ENCODE measurements around the gene MFN1. TPM values are rescaled to one million over a fixed set of nuclear protein-coding genes. Genes with fewer than 3 reads are reported as not detected.
"Not testable (repeated sequence)": the region's sequence is repeated elsewhere in the genome, so short reads cannot be mapped to it uniquely, and the experiment has no call there.

MFN1 gene
- total RNA-seq = 53.6 and 58.7 TPM in 2 replicates

DNA sequence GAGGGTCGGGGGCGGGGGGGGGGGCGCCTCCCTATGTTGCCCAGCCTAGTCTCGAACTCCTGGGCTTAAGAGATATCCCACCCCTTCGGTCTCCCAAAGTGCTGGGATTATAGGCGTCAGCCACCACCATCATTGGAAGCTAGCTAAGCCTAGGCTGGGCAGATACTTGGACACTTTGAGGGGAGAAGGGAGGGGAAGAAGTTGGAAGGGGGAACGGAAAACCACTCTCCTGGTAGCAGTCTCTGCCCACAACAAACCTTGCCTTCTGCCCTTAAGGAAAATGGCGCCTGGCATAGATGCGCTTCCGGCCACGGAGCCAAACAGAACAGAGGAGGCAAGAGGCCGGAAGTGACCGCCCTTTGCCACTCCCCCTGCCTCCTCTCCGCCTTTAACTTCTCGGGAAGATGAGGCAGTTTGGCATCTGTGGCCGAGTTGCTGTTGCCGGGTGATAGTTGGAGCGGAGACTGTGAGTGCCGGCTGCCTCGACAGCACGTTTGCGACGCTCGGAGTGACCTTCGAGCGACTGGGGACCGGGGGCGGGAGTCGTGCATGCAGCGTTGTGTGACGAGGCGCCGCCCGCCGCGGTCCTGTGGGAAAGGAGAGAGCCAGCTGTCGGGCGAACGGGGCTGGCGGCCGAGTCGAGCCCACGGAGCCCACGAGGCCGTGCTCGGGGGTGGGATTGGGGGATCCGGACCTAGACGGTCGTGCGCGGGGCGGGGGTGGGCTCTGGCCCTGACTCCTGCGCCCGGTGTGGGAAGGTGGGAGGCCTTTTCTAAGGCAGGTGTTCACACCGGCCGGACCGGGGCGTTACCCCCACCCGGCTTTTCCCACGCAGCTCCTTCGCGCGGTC, at the start of gene MFN1:
Gene MFN1, plus strand, starts transcription at position 365 of the 850 bp plus-strand sequence. CDS start 1,143 bp downstream, outside the sequence.
- DNase-seq = peak; percentile 97

DNA sequence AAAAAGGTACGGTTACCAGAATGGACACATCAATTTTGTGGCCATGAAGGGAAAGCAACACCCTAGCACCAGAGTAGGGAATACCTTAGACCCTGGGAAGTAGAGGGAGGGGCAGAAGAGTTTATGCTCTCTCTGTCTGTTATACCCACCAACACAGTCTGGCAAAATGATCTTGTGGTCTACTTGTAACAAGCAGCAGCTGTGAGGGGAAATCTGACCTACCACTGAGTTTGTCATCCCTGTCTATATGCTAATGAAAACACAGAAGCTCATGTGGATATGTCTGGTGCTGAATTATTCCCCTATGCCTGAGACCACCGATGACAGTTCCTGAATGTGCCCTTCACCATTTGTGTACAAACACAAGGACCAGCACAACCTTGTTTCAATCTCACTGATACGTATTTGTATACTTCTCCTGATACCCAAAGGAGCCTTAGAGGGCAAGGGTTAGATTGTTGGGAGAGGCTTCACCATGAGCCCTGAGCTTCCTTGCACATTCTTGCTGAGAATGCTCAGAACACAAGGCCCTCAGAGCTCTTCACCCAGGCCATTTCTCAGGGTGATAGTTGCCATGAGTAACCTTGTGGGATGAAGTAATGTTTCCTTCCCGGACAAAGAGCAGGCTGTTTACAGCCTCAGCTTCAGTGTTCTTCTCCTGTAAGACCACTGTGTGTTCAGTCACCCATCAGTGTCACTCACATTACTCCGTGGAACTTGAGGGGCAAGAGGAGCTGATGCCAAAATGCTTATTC, 49.4 kb upstream of the MFN1 start:
- DNase-seq = peak; percentile 30

DNA sequence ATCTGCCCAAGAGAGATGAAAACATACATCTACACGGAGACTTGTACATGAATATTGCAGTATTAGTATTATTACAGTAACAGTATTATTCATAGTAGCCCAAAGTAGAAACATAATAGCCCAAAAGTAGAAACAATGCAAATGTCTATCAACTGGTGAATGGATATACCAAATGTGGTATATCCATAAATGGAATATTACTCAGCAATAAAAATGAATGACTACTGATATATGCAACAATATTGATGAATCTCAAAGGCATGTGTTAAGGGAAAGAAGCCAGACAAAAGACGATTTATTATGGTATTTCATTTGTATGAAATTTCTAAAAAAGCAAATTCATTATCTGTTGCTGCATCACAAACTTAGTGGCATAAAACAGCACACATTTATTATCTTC, 48.2 kb upstream of the MFN1 start:
- DNase-seq = no peak

DNA sequence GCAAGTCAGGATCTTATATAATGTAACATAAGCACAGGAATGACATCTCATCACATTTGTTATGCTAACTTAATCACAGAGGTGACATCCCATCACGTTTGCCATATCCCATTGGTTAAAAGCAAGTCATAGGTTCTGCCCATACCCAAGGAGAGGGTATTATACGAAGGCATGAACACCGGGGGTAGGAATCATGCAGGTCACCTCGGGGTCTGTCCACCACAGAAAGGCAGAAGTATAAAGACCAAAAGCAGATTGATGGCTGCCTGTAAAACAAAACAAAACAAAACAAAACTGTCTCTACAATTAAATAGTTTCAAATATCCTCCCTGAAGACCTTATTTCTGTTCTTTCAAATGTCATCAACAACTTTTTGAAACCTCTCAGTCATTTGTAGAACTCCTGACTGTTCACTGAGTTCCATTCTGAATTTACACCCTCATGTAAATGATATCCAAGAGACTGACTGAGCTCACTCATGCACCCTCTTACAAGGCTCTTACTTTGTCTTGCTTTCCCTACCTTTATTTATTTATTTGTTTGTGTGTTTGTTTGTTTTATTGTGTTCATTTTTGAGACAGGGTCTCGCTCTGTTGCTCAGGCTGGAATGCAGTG, 47.4 kb upstream of the MFN1 start:
- no peak for DNase-seq

DNA sequence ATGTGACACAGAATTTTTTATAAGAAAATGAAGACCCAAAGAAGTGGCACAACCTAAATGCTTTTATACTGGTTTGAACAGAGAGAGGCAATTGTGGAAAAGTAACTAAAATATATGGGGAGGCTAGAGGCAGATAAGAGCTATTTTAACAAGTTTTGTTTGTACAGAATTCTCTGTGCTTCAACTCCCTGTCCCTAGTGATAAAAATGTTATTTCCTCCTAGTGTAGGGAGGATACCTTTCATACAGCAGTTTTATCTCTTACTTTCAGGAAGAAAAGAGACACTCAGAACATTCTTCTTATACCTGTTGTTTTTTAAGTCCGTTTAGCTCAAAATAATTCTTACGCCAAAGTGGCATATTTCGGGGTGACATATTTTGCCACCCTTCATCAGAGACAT, 45.9 kb upstream of the MFN1 start:
- no peak for DNase-seq

DNA sequence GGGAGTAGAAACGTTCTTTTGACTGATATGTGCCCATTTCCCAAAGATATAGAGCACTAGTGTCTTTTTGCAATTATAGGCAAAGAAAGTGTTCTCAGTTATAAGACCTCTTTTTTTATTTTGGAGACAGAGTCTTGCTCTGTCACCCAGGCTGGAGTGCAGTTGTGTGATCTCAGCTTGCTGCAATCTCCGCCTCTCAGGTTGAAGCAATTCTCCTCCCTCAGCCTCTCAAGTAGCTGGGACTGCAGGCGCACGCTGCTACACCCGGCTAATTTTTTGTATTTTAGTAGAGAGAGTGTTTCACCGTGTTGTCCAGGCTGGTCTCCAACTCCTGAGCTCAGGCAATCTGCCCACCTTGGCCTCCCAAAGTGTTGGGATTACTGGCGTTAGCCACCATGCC, 45.4 kb upstream of the MFN1 start:
- DNase-seq = no peak

DNA sequence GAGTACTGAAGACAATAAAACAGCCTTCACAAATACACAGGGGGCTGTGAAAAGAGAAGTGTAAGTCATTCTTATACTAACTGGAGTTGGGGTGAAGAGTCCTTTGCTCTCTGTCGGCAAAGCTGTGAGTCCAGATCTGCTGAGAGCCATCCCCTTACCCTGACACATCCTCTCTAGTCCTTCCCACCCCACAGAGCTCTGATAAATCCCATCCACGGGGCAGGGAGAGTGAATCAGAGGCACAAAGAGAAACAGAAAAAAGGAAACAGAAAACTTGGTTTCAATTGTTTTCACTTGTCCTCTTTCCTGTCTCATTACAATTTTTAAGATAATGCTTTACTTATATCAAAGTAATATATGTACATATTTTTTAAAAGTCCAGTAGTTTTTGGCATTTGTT, 42.9 kb upstream of the MFN1 start:
- no peak for DNase-seq

DNA sequence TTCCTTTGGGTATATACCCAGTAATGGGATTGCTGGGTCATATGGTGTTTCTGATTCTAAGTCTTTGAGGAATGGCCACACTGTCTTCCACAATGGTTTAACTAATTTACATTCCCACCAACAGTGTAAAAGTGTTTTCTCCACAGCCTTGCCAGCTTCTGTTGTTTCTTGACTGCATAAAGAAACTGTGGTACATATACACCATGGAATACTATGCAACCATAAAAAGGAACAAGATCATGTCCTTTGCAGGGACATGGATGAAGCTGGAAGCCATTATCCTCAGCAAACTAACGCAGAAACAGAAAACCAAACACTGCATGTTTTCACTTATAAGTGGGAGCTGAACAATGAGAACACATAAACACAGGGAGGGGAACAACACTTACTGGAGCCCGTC, 40.1 kb upstream of the MFN1 start:
- DNase-seq = not testable (repeated sequence)

DNA sequence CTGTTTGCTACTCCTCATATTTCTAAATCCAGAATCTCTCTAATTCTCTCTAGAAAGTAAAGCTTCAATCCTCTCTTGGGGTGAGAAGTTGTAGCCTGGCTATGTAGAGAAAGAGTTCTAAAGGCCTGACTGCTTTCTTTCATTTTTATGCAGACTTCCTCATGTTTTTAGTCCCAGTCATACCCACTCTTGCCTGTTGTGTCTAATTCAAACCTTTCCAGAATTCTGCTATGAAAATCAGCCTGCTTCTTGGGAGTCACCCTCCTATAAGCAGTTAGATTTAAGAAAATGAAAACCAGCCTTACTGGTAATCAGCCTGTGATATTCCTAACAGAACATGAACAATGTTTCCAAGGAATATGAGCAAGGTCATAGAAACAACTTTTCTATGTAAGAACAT, 39.5 kb upstream of the MFN1 start:
- DNase-seq = no peak

DNA sequence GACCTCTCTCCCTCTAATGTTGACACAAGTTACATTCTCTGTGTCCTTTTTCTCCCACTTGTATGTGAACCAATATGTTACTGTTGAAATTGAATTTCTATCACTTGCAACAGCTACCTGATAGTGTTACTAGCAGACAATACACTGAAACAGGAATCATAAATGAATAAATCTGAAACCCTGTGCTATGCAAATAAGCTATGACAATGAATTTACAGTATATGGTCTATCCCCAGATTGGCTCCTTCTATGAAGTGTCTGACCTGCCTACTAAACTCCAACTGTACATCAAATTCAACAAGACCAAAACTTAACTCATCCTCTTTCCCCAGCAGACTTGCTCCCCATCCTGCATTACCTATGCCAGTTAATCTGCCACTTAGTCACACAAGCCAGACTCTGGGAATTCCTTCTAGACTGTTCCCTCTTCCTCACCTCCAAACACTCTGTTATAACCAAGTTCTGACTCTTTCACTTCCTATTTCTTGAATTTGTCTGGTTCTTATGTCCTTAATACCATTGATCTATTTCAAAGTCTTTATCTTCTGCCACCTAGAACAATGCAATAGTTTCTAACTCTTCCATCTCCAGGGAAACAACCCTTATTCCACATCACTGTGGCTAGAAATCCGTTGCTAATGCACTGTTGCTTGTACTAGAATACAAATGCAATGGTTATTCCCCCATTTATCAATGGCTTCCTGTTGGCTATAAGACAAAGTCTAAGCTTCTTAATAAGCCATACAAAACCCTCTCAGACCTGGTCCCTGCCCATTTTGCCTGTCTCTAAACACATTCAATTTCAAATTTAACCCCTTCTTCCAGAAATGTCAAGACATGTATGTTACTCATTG, 38.1 kb upstream of the MFN1 start:
- no peak for DNase-seq

DNA sequence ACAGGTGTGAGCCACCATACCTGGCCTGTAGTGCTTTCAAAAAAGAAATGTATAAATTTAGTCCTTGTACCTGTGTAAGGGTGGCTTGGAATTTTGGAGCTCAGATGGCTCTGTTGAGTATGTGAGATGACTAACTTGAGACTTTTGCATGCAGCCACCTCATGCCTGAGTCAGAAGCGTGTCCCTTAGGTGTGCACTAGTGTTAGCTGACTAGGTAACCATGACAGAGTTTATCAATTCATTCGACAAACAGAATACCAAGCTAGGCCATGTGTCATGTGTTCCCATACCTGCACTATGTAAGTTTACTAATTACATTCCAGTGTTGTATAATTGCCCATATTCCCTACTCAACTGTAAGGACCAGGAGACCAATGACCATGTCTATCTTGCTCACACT, 28.6 kb upstream of the MFN1 start:
- no peak for DNase-seq

DNA sequence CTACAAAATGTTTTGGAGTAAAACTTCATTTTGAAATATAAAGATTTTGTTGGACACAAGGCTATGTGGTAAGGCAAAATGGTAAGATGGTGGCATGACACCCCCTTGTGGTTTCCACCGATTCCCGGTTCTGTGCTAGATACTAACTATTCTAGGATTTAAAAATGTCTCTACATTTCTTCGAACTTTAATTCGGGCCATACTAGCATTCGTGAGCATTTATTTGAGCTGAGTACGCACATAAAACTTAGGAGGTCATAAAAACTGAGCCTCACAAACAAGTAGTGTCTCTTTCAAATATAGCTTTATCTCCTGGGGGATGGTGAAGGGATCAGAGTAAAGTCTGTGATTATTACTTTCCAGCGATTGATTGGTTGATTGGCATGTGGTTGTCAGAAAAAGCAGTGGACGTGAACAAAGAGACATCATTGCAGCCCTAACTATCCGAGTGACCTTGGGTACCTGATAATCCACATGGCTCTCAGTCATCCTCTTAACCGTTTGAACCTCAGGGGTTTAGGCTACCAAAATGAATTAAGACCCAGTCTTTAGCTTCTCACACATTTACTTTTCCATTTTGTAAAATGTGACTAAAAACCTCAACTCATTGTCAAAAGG, 25.7 kb upstream of the MFN1 start:
- DNase-seq = peak; percentile 78

DNA sequence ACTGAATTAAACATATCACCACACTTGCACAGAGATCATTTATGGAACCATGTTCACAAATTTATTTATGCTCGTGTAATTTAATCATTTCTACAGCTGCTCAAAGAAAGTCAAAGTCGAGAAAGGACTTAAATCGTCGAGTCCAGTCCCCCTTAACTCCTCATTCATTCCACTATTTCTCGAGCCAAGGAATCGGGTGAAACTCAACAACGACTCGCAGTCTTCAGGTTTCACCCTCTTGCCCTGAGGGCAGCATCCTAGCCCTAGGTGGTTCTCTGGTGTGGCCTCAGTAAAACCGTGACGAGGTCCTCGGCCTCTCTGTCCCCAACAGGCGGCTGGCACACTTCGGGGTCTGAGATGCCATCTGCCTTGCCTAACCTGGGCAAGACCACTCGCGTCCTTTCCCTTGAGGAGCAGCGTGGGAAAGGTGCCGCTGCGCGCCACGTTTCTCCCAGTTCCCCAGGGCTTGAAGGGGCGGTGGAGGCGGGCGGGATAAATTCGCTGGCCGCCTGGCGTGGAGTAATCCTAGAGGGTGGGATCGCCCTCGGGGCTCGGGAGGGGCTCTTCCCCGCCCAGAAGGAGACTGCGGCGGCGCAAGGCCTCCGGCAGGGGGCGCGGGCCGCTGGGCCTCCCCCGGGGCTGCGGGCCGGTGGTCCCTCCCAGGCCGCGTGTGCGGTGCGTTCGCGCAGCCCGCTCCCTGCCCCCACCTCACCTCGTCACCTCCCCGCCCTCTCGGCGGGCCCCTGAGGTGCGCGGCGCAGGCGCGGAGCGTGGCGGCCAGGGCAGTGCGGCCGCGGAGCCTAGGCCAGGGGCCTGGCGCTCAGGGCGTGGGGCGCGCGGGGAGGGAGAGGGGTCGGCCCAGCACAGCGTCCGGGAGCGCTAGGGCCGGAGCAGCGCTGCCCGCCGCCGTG, 25.0 kb upstream of the MFN1 start, which contains the start of gene ZNF639:
Gene ZNF639, plus strand, starts transcription at position 746 of the 911 bp plus-strand sequence. CDS start 5,263 bp downstream, outside the sequence.
- peak; percentile 92 for DNase-seq

DNA sequence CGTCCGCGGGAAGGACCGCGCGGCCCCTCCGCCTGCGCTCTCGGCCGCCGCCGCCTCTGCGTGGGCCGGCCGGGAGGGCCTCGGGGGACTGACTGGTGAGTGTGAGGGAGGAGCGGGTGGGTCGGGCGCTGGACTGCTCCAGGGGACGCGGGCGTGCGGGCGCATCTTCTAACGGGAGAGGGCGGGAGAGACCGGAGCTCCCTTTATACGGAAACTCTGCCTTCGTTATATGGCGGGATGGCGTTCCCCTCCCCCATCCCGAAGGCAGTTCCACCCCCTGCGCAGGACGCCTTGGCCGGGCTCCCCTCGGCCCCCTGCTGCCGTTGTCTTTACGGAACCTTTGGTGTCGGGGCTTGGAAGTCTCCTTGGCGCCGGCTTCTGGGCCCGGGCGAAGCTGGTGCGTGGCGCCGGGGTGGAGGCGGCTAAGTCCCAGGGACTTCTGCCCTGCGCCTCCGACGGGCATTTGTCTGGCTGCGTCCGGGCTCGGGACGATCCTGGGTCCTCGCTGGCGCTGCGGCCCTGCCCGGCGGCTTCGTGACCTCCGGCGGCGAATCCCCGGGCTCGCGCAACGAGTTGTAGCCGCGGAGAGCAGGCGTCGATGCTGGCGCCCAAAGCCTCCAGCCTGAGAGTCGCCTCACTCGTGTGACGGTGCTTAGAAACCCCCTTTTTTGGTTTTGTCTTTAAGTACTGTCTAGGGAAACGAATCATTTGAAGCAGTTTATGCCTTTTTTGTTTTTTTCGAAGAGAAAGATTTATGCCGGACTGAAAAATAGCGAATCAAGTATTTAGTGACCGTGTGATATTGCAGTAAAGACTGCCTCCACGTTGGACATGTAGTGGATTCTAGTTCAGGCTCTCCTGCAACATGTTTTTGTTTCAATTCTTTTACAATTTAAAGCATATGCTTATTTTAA, 24.1 kb upstream of the MFN1 start:
- DNase-seq = peak; percentile 70

DNA sequence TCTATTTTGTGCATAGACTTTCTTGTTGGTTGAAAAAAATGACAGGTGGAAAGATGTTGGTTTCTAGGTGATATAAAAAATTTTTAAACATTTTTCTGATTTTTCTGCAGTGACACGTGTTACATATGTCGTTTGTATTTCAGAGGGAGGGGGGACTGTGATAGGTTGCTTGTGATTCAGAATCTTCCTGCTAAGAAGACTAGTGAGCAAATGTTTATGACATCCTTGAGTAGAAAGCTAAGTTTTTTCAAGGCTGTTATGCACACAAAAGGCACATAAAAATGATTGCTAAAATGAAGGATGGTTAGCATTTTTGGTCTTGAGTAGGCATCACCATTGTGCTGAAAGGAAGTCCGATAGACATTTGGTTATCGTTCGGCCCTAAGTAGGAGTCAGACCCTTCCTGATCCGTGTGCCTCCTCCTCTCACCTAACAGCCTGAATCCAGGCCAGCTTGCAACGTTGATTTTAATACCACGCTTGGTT, 23.2 kb upstream of the MFN1 start:
- DNase-seq = peak; percentile 53

DNA sequence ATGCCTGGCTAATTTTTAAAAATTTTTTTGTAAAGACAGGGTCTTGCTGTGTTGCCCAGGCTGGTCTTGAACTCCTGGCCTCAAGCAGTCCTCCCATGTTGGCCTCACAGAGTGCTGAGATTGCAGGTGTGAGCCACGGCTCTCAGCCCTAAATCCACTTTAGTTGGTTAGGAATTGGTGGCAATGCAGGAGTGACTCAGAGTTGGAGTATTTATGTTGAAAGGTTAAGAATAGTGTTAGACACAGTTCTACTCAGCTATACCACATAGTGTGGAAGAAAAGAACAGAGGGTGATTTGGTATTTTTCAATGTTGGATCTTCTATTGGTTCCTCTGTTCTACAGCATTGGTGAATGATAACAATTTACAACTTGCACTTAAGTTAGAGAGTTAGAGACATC, 17.1 kb upstream of the MFN1 start:
- DNase-seq = no peak

DNA sequence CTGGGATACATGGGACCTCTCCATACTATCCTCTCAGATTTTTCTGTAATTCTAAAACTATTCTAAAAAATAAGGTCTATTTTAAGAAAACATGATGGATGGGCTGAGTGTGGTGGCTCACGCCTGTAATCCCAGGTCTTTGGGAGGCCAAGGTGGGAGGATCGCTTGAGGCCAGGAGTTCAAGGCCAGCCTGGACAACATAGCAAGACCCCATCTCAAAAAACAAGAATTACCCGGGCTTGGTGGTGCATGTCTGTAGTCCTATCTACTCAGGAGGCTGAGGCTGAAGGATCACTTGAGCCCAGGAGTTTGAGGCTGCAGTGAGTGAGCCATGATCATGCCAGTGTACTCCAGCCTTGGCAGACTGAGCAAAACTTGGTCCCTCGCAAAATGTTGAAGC, 15.3 kb upstream of the MFN1 start:
- DNase-seq = no peak

DNA sequence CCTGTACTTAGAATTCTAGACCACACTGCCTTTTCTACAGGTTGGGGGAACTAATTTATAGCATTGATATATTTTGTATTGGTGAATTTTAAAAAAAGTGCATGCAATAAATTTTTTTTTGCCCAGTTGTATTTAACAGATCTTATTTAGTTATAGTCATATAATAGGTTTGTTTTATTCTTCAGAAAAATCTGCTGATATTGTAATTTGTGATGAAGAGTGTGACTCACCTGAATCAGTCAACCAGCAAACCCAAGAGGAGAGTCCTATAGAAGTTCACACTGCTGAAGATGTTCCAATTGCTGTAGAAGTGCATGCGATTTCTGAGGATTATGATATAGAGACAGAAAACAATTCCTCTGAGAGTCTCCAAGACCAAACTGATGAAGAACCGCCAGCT, 14.4 kb upstream of the MFN1 start:
- DNase-seq = no peak

DNA sequence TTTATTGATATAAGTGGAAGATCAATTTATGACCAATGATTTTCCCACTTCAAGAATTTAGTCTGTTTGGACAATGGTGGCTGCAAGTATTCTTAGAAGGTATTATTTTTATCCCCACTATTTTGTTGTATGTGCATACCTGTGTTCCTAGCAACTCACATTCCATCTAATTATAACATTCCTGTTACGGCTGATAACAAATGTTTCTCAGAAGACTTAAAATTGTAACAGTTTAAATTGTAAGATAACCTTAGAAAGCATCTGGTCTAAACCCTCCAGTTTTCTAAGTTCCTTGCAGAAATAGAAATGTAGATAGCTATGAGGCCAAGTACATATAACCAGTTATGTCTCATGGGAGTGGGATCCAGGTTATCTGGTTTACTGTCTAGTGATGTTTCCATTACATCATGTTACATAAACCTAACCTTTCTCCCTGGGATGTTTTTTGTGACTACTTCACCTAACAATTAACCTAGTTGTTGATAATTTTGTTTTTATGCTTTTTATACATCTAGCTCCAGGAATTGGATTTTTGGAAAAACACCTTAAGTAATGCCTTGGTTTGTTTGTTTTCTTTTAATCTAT, 11.1 kb upstream of the MFN1 start:
- DNase-seq = no peak
